Prostate gland (tissue), 2 donors: ENCODE measurements around the gene LPCAT3. TPM values are rescaled to one million over a fixed set of nuclear protein-coding genes. Genes with fewer than 3 reads are reported as not detected.

Experiments used
- DNase-seq: peaks from one replicate; pipeline ENCODE4 v3.0.0-alpha.2; 2019; ENCODE audit warnings: low spot score
- H3K27ac ChIP-seq, 2 donors: fragments of 200-600 bp; sonication (generic); 2 replicates each; pipeline ENCODE4 v1.5.1; 2017 to 2019
- H3K27me3 ChIP-seq: fragments of 200-600 bp; sonication (generic); replicated peaks from 2 replicates; pipeline ENCODE4 v1.5.1; 2019; ENCODE audit not compliant: insufficient read depth
- H3K36me3 ChIP-seq, 2 donors: fragments of 200-600 bp; sonication (generic); 1 replicate in 1 of 2; 2 replicates in 1 of 2; pipeline versions ENCODE4 v1.5.1 to v1.8.1; 2017 to 2019
- H3K4me1 ChIP-seq: fragments of 200-600 bp; sonication (generic); replicated peaks from 2 replicates; pipeline ENCODE4 v1.5.1; 2019
- H3K4me3 ChIP-seq, 2 donors: fragments of 200-600 bp; sonication (generic); 2 replicates each; pipeline ENCODE4 v1.5.1; 2017 to 2019
- H3K9me3 ChIP-seq: fragments of 200-600 bp; sonication (generic); 2 replicates; pipeline ENCODE4 v1.5.1; 2017
- POLR2A ChIP-seq: fragments of 450-650 bp; IDR thresholded peaks from one replicate; pipeline ENCODE4 v1.6.1; 2016; ENCODE audit warnings: antibody characterized with exemption, mild to moderate bottlenecking
- POLR2AphosphoS5 ChIP-seq: sonication (generic); formaldehyde crosslinking; IDR thresholded peaks from one replicate; pipeline ENCODE4 v1.6.1; 2017; ENCODE audit warnings: antibody characterized with exemption
- WGBS: methylation state at CpG from one replicate; pipeline ENCODE4 v1.1.5; 2018; 5-methylcytosine and 5-hydroxymethylcytosine counted together
- intact Hi-C: fragments of 100-400 bp; cut with DNase I; formaldehyde crosslinking; loops from one replicate; pipeline ENCODE4 v1.14.2; 2022
- total RNA-seq, 2 donors: library from RNA; depleted of rRNA; stranded (reverse); fragments of >200 nt; gene quantifications; one replicate each; pipeline ENCODE4 v1.1.0, GENCODE V29; 2016
- TF ChIP-seq, protein P1 (sequence below), 4 experiments: fragments of 200-600 bp in 2 of 4; fragments of 450-650 bp in 2 of 4; sonication (generic) in 2 of 4; IDR thresholded peaks; 1 replicate in 3 of 4; 2 replicates in 1 of 4; pipeline ENCODE4 v1.5.1; 2016 to 2019; ENCODE audit warnings: antibody characterized with exemption in 4 of 4, mild to moderate bottlenecking in 2 of 4, moderate library complexity in 2 of 4

Gene LPCAT3
- total RNA-seq, 2 donors from 2014 or later, result 59.9 to 86.9 TPM

DNA sequence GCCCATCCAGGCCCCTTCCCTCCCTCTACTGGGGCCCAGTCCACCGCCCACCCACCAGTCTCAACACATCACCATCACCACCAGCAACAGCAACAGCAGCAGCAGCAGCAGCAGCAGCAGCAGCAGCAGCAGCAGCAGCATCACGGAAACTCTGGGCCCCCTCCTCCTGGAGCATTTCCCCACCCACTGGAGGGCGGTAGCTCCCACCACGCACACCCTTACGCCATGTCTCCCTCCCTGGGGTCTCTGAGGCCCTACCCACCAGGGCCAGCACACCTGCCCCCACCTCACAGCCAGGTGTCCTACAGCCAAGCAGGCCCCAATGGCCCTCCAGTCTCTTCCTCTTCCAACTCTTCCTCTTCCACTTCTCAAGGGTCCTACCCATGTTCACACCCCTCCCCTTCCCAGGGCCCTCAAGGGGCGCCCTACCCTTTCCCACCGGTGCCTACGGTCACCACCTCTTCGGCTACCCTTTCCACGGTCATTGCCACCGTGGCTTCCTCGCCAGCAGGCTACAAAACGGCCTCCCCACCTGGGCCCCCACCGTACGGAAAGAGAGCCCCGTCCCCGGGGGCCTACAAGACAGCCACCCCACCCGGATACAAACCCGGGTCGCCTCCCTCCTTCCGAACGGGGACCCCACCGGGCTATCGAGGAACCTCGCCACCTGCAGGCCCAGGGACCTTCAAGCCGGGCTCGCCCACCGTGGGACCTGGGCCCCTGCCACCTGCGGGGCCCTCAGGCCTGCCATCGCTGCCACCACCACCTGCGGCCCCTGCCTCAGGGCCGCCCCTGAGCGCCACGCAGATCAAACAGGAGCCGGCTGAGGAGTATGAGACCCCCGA lies 81.4 kb downstream of the LPCAT3 start:
- intact Hi-C loops, result loop anchor here (10.0 kb wide), 1 partner anchor 62 kb away; the partner anchor contains the start of gene SPSB2
- WGBS, result 19% methylated on average over 36 of the region's 36 CpGs

DNA sequence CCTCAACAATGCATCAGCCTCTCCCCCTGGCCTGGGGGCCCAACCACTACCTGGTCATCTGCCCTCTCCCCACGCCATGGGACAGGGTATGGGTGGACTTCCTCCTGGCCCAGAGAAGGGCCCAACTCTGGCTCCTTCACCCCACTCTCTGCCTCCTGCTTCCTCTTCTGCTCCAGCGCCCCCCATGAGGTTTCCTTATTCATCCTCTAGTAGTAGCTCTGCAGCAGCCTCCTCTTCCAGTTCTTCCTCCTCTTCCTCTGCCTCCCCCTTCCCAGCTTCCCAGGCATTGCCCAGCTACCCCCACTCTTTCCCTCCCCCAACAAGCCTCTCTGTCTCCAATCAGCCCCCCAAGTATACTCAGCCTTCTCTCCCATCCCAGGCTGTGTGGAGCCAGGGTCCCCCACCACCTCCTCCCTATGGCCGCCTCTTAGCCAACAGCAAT lies 82.1 kb downstream of the LPCAT3 start:
- TF ChIP-seq, protein P1, sequence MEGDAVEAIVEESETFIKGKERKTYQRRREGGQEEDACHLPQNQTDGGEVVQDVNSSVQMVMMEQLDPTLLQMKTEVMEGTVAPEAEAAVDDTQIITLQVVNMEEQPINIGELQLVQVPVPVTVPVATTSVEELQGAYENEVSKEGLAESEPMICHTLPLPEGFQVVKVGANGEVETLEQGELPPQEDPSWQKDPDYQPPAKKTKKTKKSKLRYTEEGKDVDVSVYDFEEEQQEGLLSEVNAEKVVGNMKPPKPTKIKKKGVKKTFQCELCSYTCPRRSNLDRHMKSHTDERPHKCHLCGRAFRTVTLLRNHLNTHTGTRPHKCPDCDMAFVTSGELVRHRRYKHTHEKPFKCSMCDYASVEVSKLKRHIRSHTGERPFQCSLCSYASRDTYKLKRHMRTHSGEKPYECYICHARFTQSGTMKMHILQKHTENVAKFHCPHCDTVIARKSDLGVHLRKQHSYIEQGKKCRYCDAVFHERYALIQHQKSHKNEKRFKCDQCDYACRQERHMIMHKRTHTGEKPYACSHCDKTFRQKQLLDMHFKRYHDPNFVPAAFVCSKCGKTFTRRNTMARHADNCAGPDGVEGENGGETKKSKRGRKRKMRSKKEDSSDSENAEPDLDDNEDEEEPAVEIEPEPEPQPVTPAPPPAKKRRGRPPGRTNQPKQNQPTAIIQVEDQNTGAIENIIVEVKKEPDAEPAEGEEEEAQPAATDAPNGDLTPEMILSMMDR (IDR thresholded peaks at IDR 0.05), result no peak
- TF ChIP-seq POLR2AphosphoS5 (no peak), POLR2A (no peak)
- Histone ChIP-seq H3K27me3 (no peaks in the 10 kb centered on the region), H3K27ac (peak overlapping the region in 1 of 2 donors; percentile 94), H3K9me3 (no peaks in the 10 kb centered on the region), H3K4me1 (peaks cover 17% of the 10 kb centered on the region), H3K36me3 (peaks cover 4 to 6% of the 10 kb centered on the region in 2 donors), H3K4me3 (no peak overlapping the region)
- DNase-seq, result no peak
- intact Hi-C loops, result loop anchor here (10.0 kb wide), 1 partner anchor 61 kb away; the partner anchor contains the start of gene SPSB2
- WGBS, result 94% methylated on average over 3 of the region's 3 CpGs

More for the DNA sequence above, 81.4 kb downstream of the LPCAT3 start:
- Histone ChIP-seq H3K4me3 (peak overlapping the region; percentile 47 to 52), H3K36me3 (peaks cover 4 to 6% of the 10 kb centered on the region in 2 donors), H3K9me3 (no peaks in the 10 kb centered on the region), H3K27ac (peak overlapping the region; percentile 92 to 94), H3K27me3 (no peaks in the 10 kb centered on the region), H3K4me1 (peaks cover 17% of the 10 kb centered on the region)
- TF ChIP-seq POLR2A (no peak), POLR2AphosphoS5 (no peak)
- TF ChIP-seq, protein P1 (IDR thresholded peaks at IDR 0.05), result no peak
- DNase-seq, result no peak

DNA sequence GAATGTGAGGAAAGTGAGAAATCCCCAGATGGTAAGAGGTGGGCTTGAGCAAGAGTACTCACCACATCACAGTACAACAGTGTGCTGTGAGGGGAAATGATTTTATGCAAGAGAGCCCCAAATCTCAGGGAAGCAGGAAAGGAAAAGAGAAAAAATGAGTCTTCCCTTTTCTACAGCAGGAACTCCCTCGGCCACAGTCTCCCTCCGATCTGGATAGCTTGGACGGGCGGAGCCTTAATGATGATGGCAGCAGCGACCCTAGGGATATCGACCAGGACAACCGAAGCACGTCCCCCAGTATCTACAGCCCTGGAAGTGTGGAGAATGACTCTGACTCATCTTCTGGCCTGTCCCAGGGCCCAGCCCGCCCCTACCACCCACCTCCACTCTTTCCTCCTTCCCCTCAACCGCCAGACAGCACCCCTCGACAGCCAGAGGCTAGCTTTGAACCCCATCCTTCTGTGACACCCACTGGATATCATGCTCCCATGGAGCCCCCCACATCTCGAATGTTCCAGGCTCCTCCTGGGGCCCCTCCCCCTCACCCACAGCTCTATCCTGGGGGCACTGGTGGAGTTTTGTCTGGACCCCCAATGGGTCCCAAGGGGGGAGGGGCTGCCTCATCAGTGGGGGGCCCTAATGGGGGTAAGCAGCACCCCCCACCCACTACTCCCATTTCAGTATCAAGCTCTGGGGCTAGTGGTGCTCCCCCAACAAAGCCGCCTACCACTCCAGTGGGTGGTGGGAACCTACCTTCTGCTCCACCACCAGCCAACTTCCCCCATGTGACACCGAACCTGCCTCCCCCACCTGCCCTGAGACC lies 82.7 kb downstream of the LPCAT3 start:
- no peak overlapping the region for H3K4me3 ChIP-seq
- DNase-seq, result no peak
- peak overlapping the region in 1 of 2 donors; percentile 45 for H3K27ac ChIP-seq
- H3K36me3 ChIP-seq, result peaks cover 4 to 6% of the 10 kb centered on the region in 2 donors
- H3K9me3 ChIP-seq, result no peaks in the 10 kb centered on the region
- 58% methylated on average over 14 of the region's 14 CpGs for WGBS
- TF ChIP-seq POLR2AphosphoS5, result no peak
- TF ChIP-seq, protein P1 (IDR thresholded peaks at IDR 0.05), result no peak
- H3K4me1 ChIP-seq, result peaks cover 17% of the 10 kb centered on the region
- no peaks in the 10 kb centered on the region for H3K27me3 ChIP-seq
- intact Hi-C loops, result loop anchor here (10.0 kb wide), 1 partner anchor 61 kb away; the partner anchor contains the start of gene SPSB2

DNA sequence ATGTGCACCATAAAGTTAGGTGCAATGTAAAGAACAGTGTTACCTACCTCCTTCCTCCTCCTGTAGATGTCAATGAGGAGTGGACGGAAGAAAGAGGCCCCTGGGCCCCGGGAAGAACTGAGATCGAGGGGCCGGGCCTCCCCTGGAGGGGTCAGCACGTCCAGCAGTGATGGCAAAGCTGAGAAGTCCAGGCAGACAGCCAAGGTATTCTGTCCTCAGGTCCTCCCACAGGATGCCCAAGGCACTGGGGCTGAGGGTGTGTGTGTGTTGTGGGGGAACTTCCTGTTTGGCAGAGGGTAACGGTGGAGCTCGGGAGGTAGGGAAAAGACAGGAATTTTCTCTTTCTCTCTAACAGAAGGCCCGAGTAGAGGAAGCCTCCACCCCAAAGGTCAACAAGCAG lies 84.2 kb downstream of the LPCAT3 start:
- Histone ChIP-seq H3K9me3 (no peaks in the 10 kb centered on the region), H3K27me3 (no peaks in the 10 kb centered on the region), H3K27ac (peak overlapping the region; percentile 45 to 55), H3K36me3 (peaks cover 4 to 6% of the 10 kb centered on the region in 2 donors), H3K4me1 (peaks cover 23% of the 10 kb centered on the region), H3K4me3 (no peak overlapping the region)
- no peak for TF ChIP-seq POLR2AphosphoS5
- TF ChIP-seq, protein P1 (IDR thresholded peaks at IDR 0.05), result no peak
- no peak for TF ChIP-seq POLR2A
- WGBS, result 25% methylated on average over 8 of the region's 8 CpGs
- intact Hi-C loops, result loop anchor here (10.0 kb wide), 1 partner anchor 59 kb away; the partner anchor contains the start of gene SPSB2
- no peak for DNase-seq
